Measurements from ENCODE around the gene ABCB11. TPM values are rescaled to one million over a fixed set of nuclear protein-coding genes. Genes with fewer than 3 reads are reported as not detected.

Gene ABCB11
- total RNA-seq, 1 donor from 2014 or later = not detected

GRCh38 chr2:169039702-169040101 lies 8.6 kb upstream of the ABCB11 start:
- TF ChIP-seq, protein P1, sequence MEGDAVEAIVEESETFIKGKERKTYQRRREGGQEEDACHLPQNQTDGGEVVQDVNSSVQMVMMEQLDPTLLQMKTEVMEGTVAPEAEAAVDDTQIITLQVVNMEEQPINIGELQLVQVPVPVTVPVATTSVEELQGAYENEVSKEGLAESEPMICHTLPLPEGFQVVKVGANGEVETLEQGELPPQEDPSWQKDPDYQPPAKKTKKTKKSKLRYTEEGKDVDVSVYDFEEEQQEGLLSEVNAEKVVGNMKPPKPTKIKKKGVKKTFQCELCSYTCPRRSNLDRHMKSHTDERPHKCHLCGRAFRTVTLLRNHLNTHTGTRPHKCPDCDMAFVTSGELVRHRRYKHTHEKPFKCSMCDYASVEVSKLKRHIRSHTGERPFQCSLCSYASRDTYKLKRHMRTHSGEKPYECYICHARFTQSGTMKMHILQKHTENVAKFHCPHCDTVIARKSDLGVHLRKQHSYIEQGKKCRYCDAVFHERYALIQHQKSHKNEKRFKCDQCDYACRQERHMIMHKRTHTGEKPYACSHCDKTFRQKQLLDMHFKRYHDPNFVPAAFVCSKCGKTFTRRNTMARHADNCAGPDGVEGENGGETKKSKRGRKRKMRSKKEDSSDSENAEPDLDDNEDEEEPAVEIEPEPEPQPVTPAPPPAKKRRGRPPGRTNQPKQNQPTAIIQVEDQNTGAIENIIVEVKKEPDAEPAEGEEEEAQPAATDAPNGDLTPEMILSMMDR (conservative IDR thresholded peaks at IDR 0.05; ENCODE audit: low read depth, low read length) = no peak
- no peak overlapping the region for H3K4me3 ChIP-seq (ENCODE audit: low read depth, low read length)
- DNase-seq (ENCODE audit: low read depth) = no peak

GRCh38 chr2:169038338-169038757 lies 7.2 kb upstream of the ABCB11 start:
- DNase-seq (ENCODE audit: low read depth) = peak; percentile 77

GRCh38 chr2:169036736-169037440 lies 5.8 kb upstream of the ABCB11 start:
- no peak overlapping the region for H3K4me3 ChIP-seq (ENCODE audit: low read depth, low read length)
- TF ChIP-seq, protein P1 (conservative IDR thresholded peaks at IDR 0.05; ENCODE audit: low read depth, low read length) = no peak
- no peak for DNase-seq (ENCODE audit: low read depth)

More at GRCh38 chr2:169038338-169038757, 7.2 kb upstream of the ABCB11 start:
- H3K4me3 ChIP-seq (ENCODE audit: low read depth, low read length) = no peak overlapping the region
- TF ChIP-seq, protein P1 (conservative IDR thresholded peaks at IDR 0.05; ENCODE audit: low read depth, low read length) = no peak

- TF ChIP-seq, protein P1 (conservative IDR thresholded peaks at IDR 0.05; ENCODE audit: low read depth, low read length) = no peak
- DNase-seq (ENCODE audit: low read depth) = no peak
Observed at GRCh38 chr2:169035887-169036286, 4.8 kb upstream of the ABCB11 start.

GRCh38 chr2:169034984-169035544 lies 3.9 kb upstream of the ABCB11 start:
- no peak overlapping the region for H3K4me3 ChIP-seq (ENCODE audit: low read depth, low read length)
- TF ChIP-seq, protein P1 (conservative IDR thresholded peaks at IDR 0.05; ENCODE audit: low read depth, low read length) = no peak
- no peak for DNase-seq (ENCODE audit: low read depth)

More at GRCh38 chr2:169035887-169036286, 4.8 kb upstream of the ABCB11 start:
- H3K4me3 ChIP-seq (ENCODE audit: low read depth, low read length) = no peak overlapping the region

GRCh38 chr2:169034256-169034655 lies 3.1 kb upstream of the ABCB11 start:
- no peak for DNase-seq (ENCODE audit: low read depth)
- TF ChIP-seq, protein P1 (conservative IDR thresholded peaks at IDR 0.05; ENCODE audit: low read depth, low read length) = no peak
- H3K4me3 ChIP-seq (ENCODE audit: low read depth, low read length) = no peak overlapping the region

Data from epithelial cell of proximal tubule (primary cell).